Peyer's patch (tissue), 4 donors: ENCODE measurements around the gene VCL. TPM values are rescaled to one million over a fixed set of nuclear protein-coding genes. Genes with fewer than 3 reads are reported as not detected.
A peak's percentile ranks its signal among the peaks of the same experiment; 100 is the strongest.

Experiments used
- DNase-seq, 3 donors: peaks; one replicate each; pipeline ENCODE4 v3.0.0-alpha.2; 2017 to 2019
- H3K27ac ChIP-seq, 4 donors: fragments of 200-600 bp; sonication (generic); one replicate each; pipeline ENCODE4 v1.5.1; 2016 to 2019
- H3K27me3 ChIP-seq, 2 donors: fragments of 200-600 bp; sonication (generic); one replicate each; pipeline ENCODE4 v1.5.1; 2019
- H3K36me3 ChIP-seq, 3 donors: fragments of 200-600 bp; sonication (generic); one replicate each; pipeline ENCODE4 v1.5.1; 2016 to 2019
- H3K4me1 ChIP-seq, 4 donors: fragments of 200-600 bp; sonication (generic); one replicate each; pipeline ENCODE4 v1.5.1; 2016 to 2019
- H3K4me3 ChIP-seq, 4 donors: fragments of 200-600 bp; sonication (generic); 1 replicate in 3 of 4; 2 replicates in 1 of 4; pipeline ENCODE4 v1.5.1; 2016 to 2019; ENCODE audit warnings: mild to moderate bottlenecking in 1 of 4
- H3K9me3 ChIP-seq, 4 donors: fragments of 200-600 bp; sonication (generic); one replicate each; pipeline ENCODE4 v1.5.1; 2016 to 2019; ENCODE audit warnings: mild to moderate bottlenecking in 1 of 4
- CTCF ChIP-seq, 6 experiments: fragments of 450-650 bp in 4 of 6; fragments of 200-600 bp in 2 of 6; sonication (generic) in 1 of 6; IDR thresholded peaks; one replicate each; pipeline ENCODE4 v1.5.1; 2017 to 2019; ENCODE audit warnings: antibody characterized with exemption in 6 of 6, mild to moderate bottlenecking in 3 of 6, moderate library complexity in 1 of 6
- POLR2A ChIP-seq, 2 donors: fragments of 450-650 bp; IDR thresholded peaks; one replicate each; pipeline ENCODE4 v1.5.1; 2017; ENCODE audit warnings: antibody characterized with exemption in 2 of 2, mild to moderate bottlenecking in 2 of 2, moderate library complexity in 2 of 2
- total RNA-seq, 4 donors: library from RNA; depleted of rRNA; stranded (reverse); fragments of >200 nt; gene quantifications; one replicate each; pipeline ENCODE4 v1.1.0, GENCODE V29; 2016

The VCL gene
- total RNA-seq, 4 donors from 2014 or later: 36.3 to 103 (median 61.4) TPM

DNA sequence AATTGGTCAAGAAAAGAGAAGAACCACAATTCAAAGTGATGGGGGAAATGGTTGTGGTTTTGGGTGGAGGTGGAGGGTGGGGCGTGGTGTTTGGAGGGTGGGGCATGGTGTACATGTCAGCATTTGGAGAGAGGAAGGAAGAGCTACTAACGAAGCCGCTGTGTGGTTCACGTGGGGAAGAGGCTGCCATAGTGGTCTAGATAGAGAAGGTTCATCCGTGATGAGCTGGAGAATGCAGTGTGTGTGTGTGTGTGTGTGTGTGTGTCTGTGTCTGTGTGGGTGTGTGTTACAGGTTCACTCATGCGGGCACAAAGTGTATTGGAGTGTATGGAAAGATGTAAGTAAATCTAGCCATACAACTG, 6.1 kb upstream of the VCL start:
- Histone ChIP-seq H3K4me3 (no peak overlapping the region), H3K27ac (no peak overlapping the region), H3K4me1 (no peaks in the 10 kb centered on the region), H3K36me3 (no peaks in the 10 kb centered on the region), H3K27me3 (no peaks in the 10 kb centered on the region), H3K9me3 (no peaks in the 10 kb centered on the region)
- DNase-seq: peak; percentile 49 to 86 (median 81)
- TF ChIP-seq CTCF (IDR thresholded peaks at IDR 0.05) (no peak), POLR2A (IDR thresholded peaks at IDR 0.05) (no peak)

- no peaks in the 10 kb centered on the region for H3K36me3 ChIP-seq
- no peak overlapping the region for H3K4me3 ChIP-seq
- no peaks in the 10 kb centered on the region for H3K9me3 ChIP-seq
- TF ChIP-seq CTCF (IDR thresholded peaks at IDR 0.05): no peak
- TF ChIP-seq POLR2A (IDR thresholded peaks at IDR 0.05): no peak
- H3K27ac ChIP-seq: no peak overlapping the region
- H3K27me3 ChIP-seq: no peaks in the 10 kb centered on the region
- no peaks in the 10 kb centered on the region for H3K4me1 ChIP-seq
- no peak for DNase-seq
Measured at GRCh38 chr10:73992899-73993788, 4.8 kb upstream of the VCL start.

DNA sequence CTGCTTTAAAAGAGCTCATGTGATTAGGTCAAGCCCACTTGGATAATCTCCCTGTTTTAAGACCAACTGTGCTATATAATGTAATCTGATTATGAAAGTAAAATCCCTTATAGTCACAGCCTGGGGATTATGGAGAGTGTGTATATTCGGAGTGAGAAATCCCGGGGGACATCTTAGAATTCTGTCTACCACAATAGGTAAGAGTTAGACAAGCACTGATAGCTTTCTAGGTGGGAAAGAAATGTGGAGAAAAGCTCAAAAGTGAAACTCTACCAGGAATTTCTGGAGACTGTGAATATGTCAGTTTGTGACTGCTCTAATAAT, 2.9 kb upstream of the VCL start:
- no peak for DNase-seq
- H3K27me3 ChIP-seq: no peaks in the 10 kb centered on the region
- H3K36me3 ChIP-seq: no peaks in the 10 kb centered on the region
- TF ChIP-seq POLR2A (IDR thresholded peaks at IDR 0.05): no peak
- TF ChIP-seq CTCF (IDR thresholded peaks at IDR 0.05): no peak
- H3K4me3 ChIP-seq: no peak overlapping the region
- H3K27ac ChIP-seq: no peak overlapping the region
- H3K4me1 ChIP-seq: peaks cover 0 to 11% (median 0%) of the 10 kb centered on the region in 4 donors
- H3K9me3 ChIP-seq: no peaks in the 10 kb centered on the region

DNA sequence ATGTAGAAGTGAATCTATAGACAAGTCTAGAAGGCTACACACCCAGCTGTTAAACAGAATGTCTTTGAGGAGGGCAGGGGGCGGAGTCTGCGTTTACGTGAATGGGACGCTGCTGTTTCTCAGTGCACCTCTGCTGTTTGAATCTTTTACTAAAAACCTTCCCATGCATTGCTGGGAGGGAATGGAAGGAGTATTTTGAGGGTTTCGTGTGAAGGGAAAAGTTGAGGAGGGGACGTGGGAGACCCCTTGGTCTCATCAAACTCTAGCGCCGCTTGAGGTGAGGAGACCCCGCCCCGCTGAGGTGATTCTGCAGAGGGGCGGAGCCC, 492 bp upstream of the VCL start:
- no peaks in the 10 kb centered on the region for H3K36me3 ChIP-seq
- peak overlapping the region; percentile 79 to 99 (median 90) for H3K27ac ChIP-seq
- TF ChIP-seq CTCF (IDR thresholded peaks at IDR 0.05) (no peak), POLR2A (IDR thresholded peaks at IDR 0.05) (no peak)
- peak overlapping the region; percentile 56 to 99 (median 82) for H3K4me3 ChIP-seq
- H3K9me3 ChIP-seq: no peaks in the 10 kb centered on the region
- H3K4me1 ChIP-seq: peaks cover 0 to 23% (median 0%) of the 10 kb centered on the region in 4 donors
- peak in 2 of 3 donors; percentile 80 to 90 for DNase-seq
- H3K27me3 ChIP-seq: no peaks in the 10 kb centered on the region

DNA sequence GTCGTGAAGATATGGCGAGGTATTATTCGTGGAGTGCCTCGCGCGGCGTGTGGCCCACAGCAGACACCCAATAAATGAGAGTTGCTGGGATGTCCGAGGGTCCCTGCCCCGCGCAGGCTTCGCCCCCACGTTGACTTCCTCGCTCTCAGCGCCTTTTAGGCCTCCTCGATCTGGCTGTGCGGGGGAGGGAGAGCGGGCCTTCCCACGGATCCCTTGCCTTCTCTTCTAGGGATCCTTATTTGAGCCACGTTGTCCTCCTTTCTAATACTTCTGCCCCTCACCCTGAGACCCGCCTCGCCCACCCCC, 660 bp downstream of the VCL start:
- peak in 1 of 3 donors; percentile 49 for DNase-seq
- H3K27me3 ChIP-seq: no peaks in the 10 kb centered on the region
- H3K27ac ChIP-seq: peak overlapping the region; percentile 79 to 99 (median 90)
- H3K9me3 ChIP-seq: no peaks in the 10 kb centered on the region
- peak overlapping the region; percentile 56 to 99 (median 82) for H3K4me3 ChIP-seq
- H3K36me3 ChIP-seq: no peaks in the 10 kb centered on the region
- TF ChIP-seq CTCF (IDR thresholded peaks at IDR 0.05) (no peak), POLR2A (IDR thresholded peaks at IDR 0.05) (no peak)
- H3K4me1 ChIP-seq: peaks cover 0 to 23% (median 0%) of the 10 kb centered on the region in 4 donors
